Gastrocnemius medialis (tissue), 4 donors: ENCODE data around the gene BCCIP. TPM values are rescaled to one million over a fixed set of nuclear protein-coding genes. Genes with fewer than 3 reads are reported as not detected.

Source experiments
- ATAC-seq, 2 donors: fragments of 150-250 bp; one replicate each; pipeline ENCODE4 v1.9.1; 2016
- DNase-seq, 2 donors: peaks; one replicate each; pipeline ENCODE4 v3.0.0-alpha.2; 2019
- H3K27ac ChIP-seq, 4 donors: fragments of 200-600 bp; sonication (generic); 1 replicate in 1 of 4; 2 replicates in 3 of 4; pipeline ENCODE4 v1.5.1; 2016 to 2018; ENCODE audit warnings: mild to moderate bottlenecking in 2 of 4, moderate library complexity in 1 of 4
- H3K27me3 ChIP-seq, 3 donors: fragments of 200-600 bp; sonication (generic) in 2 of 3; 1 replicate in 1 of 3; 2 replicates in 2 of 3; pipeline versions ENCODE4 v1.5.1 to v1.6.0; 2016 to 2019; ENCODE audit warnings: mild to moderate bottlenecking in 1 of 3, moderate library complexity in 1 of 3
- H3K36me3 ChIP-seq, 2 donors: fragments of 200-600 bp; sonication (generic) in 1 of 2; one replicate each; pipeline ENCODE4 v1.5.1; 2017 to 2018
- H3K4me1 ChIP-seq, 2 donors: fragments of 200-600 bp; sonication (generic) in 1 of 2; one replicate each; pipeline ENCODE4 v1.5.1; 2016 to 2017; ENCODE audit warnings: mild to moderate bottlenecking in 2 of 2
- H3K4me3 ChIP-seq, 4 donors: fragments of 200-600 bp; sonication (generic) in 3 of 4; 1 replicate in 1 of 4; 2 replicates in 3 of 4; pipeline ENCODE4 v1.5.1; 2016 to 2019; ENCODE audit warnings: mild to moderate bottlenecking in 2 of 4
- H3K9me3 ChIP-seq, 3 donors: fragments of 200-600 bp; sonication (generic) in 2 of 3; 1 replicate in 1 of 3; 2 replicates in 2 of 3; pipeline ENCODE4 v1.5.1; 2016 to 2019
- POLR2A ChIP-seq, 2 donors: fragments of 450-650 bp; IDR thresholded peaks; one replicate each; pipeline ENCODE4 v1.6.1; 2017; ENCODE audit warnings: antibody characterized with exemption in 2 of 2, mild to moderate bottlenecking in 2 of 2, moderate library complexity in 2 of 2
- in situ Hi-C, 4 donors: fragments of 200-750 bp; cut with MboI; loops; one replicate each; pipeline versions ENCODE4 v1.15.0 to v1.8.0; 2017; ENCODE audit warnings: low sequenced_read_pairs in 4 of 4
- intact Hi-C: fragments of 100-400 bp; cut with DNase I; formaldehyde crosslinking; loops from one replicate; pipeline ENCODE4 v1.15.1; 2023; ENCODE audit warnings: low total_unique reads
- microRNA counts, 2 donors: library from miRNA; unstranded; fragments of <30 nt; microRNA quantifications; one replicate each; lab custom pipeline; 2016
- microRNA-seq, 2 donors: library from miRNA; unstranded; fragments of <30 nt; microRNA quantifications; one replicate each; pipeline ENCODE4, GENCODE V29; 2016; ENCODE audit warnings: borderline replicate concordance in 2 of 2
- total RNA-seq, 4 donors: library from RNA; depleted of rRNA; stranded (reverse); fragments of >200 nt; gene quantifications; one replicate each; pipeline versions ENCODE4 v1.1.0 to v1.2.3, GENCODE V29; 2016
- TF ChIP-seq, protein P1 (sequence below), 5 experiments: fragments of 450-650 bp in 3 of 5; fragments of 200-600 bp in 2 of 5; sonication (generic) in 2 of 5; IDR thresholded peaks in 4 of 5; conservative IDR thresholded peaks in 1 of 5; 1 replicate in 4 of 5; 2 replicates in 1 of 5; pipeline ENCODE4 v1.5.1; 2016 to 2019; ENCODE audit warnings: antibody characterized with exemption in 5 of 5, mild to moderate bottlenecking in 3 of 5, moderate library complexity in 3 of 5

Gene BCCIP
- total RNA-seq, 4 donors from 2014 or later = 51.1 to 85.6 (median 67.0) TPM

DNA sequence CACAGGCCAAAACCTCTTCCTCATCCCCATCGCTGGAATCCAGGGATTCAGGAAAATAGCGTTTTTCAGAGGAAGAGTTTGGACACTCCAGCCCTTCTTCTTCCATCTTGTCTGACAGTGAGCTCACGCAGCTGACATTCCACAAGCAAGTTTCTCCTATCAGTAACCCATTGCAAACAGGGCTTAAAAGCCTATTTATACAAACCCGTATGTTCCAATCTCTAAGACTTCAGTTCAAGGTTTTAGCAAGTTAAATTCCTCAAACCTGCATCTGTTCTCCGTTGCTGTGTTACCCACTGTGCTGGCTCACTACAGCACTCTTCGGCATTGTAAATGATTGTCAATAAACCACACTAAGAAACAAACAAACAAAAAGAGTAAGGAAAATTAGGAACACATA is 57.4 kb downstream of the BCCIP start:
- in situ Hi-C loops = no loop called here
- ATAC-seq = no peak
- DNase-seq = no peak
- no peak overlapping the region for H3K27ac ChIP-seq
- H3K27me3 ChIP-seq = no peaks in the 10 kb centered on the region
- peaks cover 6 to 32% of the 10 kb centered on the region in 2 donors for H3K36me3 ChIP-seq
- peaks cover 4% of the 10 kb centered on the region in 2 donors for H3K4me1 ChIP-seq
- H3K4me3 ChIP-seq = no peak overlapping the region
- no peaks in the 10 kb centered on the region for H3K9me3 ChIP-seq
- intact Hi-C loops = no loop called here
- TF ChIP-seq POLR2A (IDR thresholded peaks at IDR 0.05) = no peak

DNA sequence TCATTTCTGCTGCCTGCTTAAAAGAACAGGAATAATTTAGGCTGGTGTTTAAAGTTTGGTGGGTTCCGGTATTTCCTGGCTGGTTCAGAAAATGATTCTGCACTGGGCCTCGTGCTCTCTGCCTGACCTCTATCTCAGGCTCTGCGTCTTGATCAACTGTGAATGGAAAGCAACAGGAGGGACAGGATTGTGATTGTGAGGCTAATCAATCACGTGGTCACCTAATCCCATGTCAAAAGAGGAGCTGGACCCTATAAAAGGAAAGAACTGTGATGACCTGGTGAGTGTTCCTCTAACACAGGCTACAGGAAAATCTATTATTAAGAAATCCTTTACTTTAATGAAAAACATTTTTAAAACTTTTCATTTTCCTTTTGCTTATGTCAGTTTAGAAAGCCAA is 57.8 kb downstream of the BCCIP start, which contains the start of gene DHX32:
DHX32 (minus strand) TSS at position 101 of the 400 bp plus-strand sequence. CDS start 468 bp downstream, outside the sequence.
- H3K27ac ChIP-seq = no peak within 1 kb of the TSS
- no peak for ATAC-seq
- H3K4me1 ChIP-seq = peaks cover 4% of the 10 kb centered on the region in 2 donors
- H3K27me3 ChIP-seq = no peaks in the 10 kb centered on the region
- H3K9me3 ChIP-seq = no peaks in the 10 kb centered on the region
- DNase-seq = no peak
- TF ChIP-seq, protein P1, sequence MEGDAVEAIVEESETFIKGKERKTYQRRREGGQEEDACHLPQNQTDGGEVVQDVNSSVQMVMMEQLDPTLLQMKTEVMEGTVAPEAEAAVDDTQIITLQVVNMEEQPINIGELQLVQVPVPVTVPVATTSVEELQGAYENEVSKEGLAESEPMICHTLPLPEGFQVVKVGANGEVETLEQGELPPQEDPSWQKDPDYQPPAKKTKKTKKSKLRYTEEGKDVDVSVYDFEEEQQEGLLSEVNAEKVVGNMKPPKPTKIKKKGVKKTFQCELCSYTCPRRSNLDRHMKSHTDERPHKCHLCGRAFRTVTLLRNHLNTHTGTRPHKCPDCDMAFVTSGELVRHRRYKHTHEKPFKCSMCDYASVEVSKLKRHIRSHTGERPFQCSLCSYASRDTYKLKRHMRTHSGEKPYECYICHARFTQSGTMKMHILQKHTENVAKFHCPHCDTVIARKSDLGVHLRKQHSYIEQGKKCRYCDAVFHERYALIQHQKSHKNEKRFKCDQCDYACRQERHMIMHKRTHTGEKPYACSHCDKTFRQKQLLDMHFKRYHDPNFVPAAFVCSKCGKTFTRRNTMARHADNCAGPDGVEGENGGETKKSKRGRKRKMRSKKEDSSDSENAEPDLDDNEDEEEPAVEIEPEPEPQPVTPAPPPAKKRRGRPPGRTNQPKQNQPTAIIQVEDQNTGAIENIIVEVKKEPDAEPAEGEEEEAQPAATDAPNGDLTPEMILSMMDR (IDR thresholded peaks at IDR 0.05 in 4 of 5, conservative IDR thresholded peaks at IDR 0.05 in 1 of 5) = no peak
- TF ChIP-seq POLR2A (IDR thresholded peaks at IDR 0.05) = no peak
- peaks cover 4 to 27% of the 10 kb centered on the region in 2 donors for H3K36me3 ChIP-seq
- intact Hi-C loops (no loop called here), in situ Hi-C loops (no loop called here)
- H3K4me3 ChIP-seq = no peak within 1 kb of the TSS

DNA sequence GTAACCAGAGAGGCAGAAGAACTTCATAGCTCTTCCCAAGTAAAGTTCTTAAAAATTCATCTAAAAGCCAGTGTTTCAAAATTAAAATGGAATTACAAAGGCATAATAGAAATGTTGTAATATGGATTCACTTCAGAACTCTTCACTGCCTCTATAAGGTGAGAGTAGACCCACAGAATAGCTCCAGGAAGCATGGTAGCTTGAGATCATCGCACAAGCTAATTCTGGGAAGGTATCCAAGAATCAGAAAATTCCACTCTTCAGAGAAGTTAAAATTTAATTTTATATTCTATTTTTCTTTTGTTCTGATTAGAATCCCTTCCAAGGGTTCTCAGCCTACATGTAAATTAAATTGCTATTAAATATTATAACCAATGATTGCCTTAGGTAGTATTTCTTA is 59.2 kb downstream of the BCCIP start:
- intact Hi-C loops (no loop called here), in situ Hi-C loops (no loop called here)
- Histone ChIP-seq H3K27me3 (no peaks in the 10 kb centered on the region), H3K36me3 (peaks cover 0 to 14% of the 10 kb centered on the region in 2 donors), H3K27ac (no peak overlapping the region), H3K9me3 (no peaks in the 10 kb centered on the region), H3K4me1 (peaks cover 4% of the 10 kb centered on the region in 2 donors), H3K4me3 (no peak overlapping the region)
- no peak for TF ChIP-seq POLR2A (IDR thresholded peaks at IDR 0.05)
- TF ChIP-seq, protein P1 (IDR thresholded peaks at IDR 0.05 in 4 of 5, conservative IDR thresholded peaks at IDR 0.05 in 1 of 5) = no peak
- DNase-seq (no peak), ATAC-seq (no peak)

DNA sequence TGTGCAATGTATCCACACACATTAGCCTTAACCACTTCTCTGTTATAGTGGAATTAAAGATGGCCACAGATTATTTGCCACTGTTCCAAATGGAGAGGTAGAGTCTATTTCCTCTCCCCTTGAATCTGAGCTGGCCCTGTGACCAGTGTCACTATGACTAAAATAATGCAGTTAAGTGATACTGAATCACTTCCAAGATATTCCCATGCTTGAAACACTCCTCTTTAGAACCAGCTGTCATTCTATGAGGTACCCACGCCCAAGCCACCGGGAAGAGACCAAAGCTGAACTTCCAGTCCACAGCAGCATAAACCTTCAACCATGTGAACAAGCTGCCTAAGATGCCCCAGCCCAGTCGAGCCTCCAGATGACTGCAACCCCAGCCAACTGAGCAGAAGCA is 59.9 kb downstream of the BCCIP start:
- peaks cover 4% of the 10 kb centered on the region in 2 donors for H3K4me1 ChIP-seq
- no peaks in the 10 kb centered on the region for H3K9me3 ChIP-seq
- no peak overlapping the region for H3K4me3 ChIP-seq
- intact Hi-C loops = no loop called here
- no peak for ATAC-seq
- H3K27me3 ChIP-seq = no peaks in the 10 kb centered on the region
- DNase-seq = no peak
- in situ Hi-C loops = no loop called here
- H3K36me3 ChIP-seq = peaks cover 0 to 10% of the 10 kb centered on the region in 2 donors
- no peak overlapping the region for H3K27ac ChIP-seq
- TF ChIP-seq, protein P1 (IDR thresholded peaks at IDR 0.05 in 4 of 5, conservative IDR thresholded peaks at IDR 0.05 in 1 of 5) = no peak
- TF ChIP-seq POLR2A (IDR thresholded peaks at IDR 0.05) = no peak

MicroRNAs within 50 kb of the gene (microRNA counts, 767-probe panel; counts per million panel counts)
- 356 to 448 counts per million in 2 donors for microRNA hsa-miR-4484 (lab: Ali Mortazavi, UCI)

Small RNA genes within 50 kb of the gene (microRNA-seq; reads per million reads assigned to microRNA genes)
- 0 to 3.4 reads per million in 2 donors for gene MIR4484

Other genes with a start within 250 kb of the BCCIP start
- not detected for gene TEX36, start 140.4 kb upstream of the BCCIP start, total RNA-seq
- 10 to 100 TPM in 2 of 4 donors, 1 to 10 TPM in 2; 8.1 to 19.4 (median 10.3) TPM for gene EDRF1, start 103.8 kb upstream of the BCCIP start, total RNA-seq
- gene MMP21, start 47.7 kb upstream of the BCCIP start, total RNA-seq = not detected
- gene UROS, start 288 bp upstream of the BCCIP start, total RNA-seq = 10 to 100 TPM; 29.1 to 78.2 (median 64.2) TPM
- 10 to 100 TPM; 27.4 to 44.4 (median 32.9) TPM for gene DHX32, start 57.7 kb downstream of the BCCIP start, total RNA-seq
- under 1 TPM in 3 of 4 donors, not detected in 1; 0.24 to 0.61 (median 0.42) TPM for gene FANK1, start 73.0 kb downstream of the BCCIP start, total RNA-seq